Measurements from ENCODE around the gene ANKRD9. TPM values are rescaled to one million over a fixed set of nuclear protein-coding genes. Genes with fewer than 3 reads are reported as not detected.
A peak's percentile ranks its signal among the peaks of the same experiment; 100 is the strongest.

The ANKRD9 gene
- total and polyA plus RNA-seq, 3 experiments from 2014 or later, result 1.3 to 12.1 (median 10.1) TPM

GRCh38 chr14:102486513-102487203 lies 22.9 kb downstream of the ANKRD9 start:
- H3K27me3 ChIP-seq (ENCODE audit: insufficient read depth, low read length, poor library complexity, severe bottlenecking), result no peaks in the 10 kb centered on the region
- Mint-ChIP-seq H3K27ac (peak overlapping the region in 2 of 8 donors; percentile 21 to 65), H3K36me3 (peaks cover 6 to 15% (median 10%) of the 10 kb centered on the region in 3 donors), H3K27me3 (peaks cover 0 to 3% of the 10 kb centered on the region in 2 donors), H3K9me3 (peaks cover 0 to 8% (median 0%) of the 10 kb centered on the region in 5 donors), H3K4me3 (no peak overlapping the region), H3K4me1 (no peaks in the 10 kb centered on the region)
- no peaks in the 10 kb centered on the region for H3K4me1 ChIP-seq (ENCODE audit: insufficient read depth, low read length)
- CTCF ChIA-PET, result interaction anchor here (1.4 kb wide), 1 partner anchor 15 kb away, joined by 3 read pairs; no protein-coding TSS in a partner anchor
- no peaks in the 10 kb centered on the region for H3K9me3 ChIP-seq (ENCODE audit: low read length)
- no peak overlapping the region for H3K4me3 ChIP-seq (ENCODE audit: low read length)
- no peak overlapping the region for H3K27ac ChIP-seq (ENCODE audit: low read depth, low read length)
- POLR2A ChIA-PET, result no interaction called here
- DNase-seq, result no peak
- H3K36me3 ChIP-seq (ENCODE audit: insufficient read depth, low read length), result no peaks in the 10 kb centered on the region

- Mint-ChIP-seq H3K4me3 (no peak overlapping the region), H3K9me3 (peaks cover 0 to 8% (median 0%) of the 10 kb centered on the region in 5 donors), H3K27ac (peak overlapping the region in 2 of 8 donors; percentile 21 to 50), H3K27me3 (peaks cover 0 to 3% of the 10 kb centered on the region in 2 donors), H3K4me1 (no peaks in the 10 kb centered on the region), H3K36me3 (peaks cover 6 to 17% (median 11%) of the 10 kb centered on the region in 3 donors)
- POLR2A ChIA-PET, result no interaction called here
- CTCF ChIA-PET, result interaction anchor here (1.7 kb wide), 1 partner anchor 39 kb away, joined by 4 read pairs; no protein-coding TSS in a partner anchor
- Histone ChIP-seq H3K9me3 (ENCODE audit: low read length) (no peaks in the 10 kb centered on the region), H3K27ac (ENCODE audit: low read depth, low read length) (no peak overlapping the region), H3K27me3 (ENCODE audit: insufficient read depth, low read length, poor library complexity, severe bottlenecking) (no peaks in the 10 kb centered on the region), H3K36me3 (ENCODE audit: insufficient read depth, low read length) (no peaks in the 10 kb centered on the region), H3K4me3 (ENCODE audit: low read length) (no peak overlapping the region), H3K4me1 (ENCODE audit: insufficient read depth, low read length) (no peaks in the 10 kb centered on the region)
- DNase-seq, result no peak
These were observed 23.7 kb downstream of the ANKRD9 start for GRCh38 chr14:102485693-102486512.

- H3K4me3 Mint-ChIP-seq, result no peak overlapping the region
- Histone ChIP-seq H3K4me1 (ENCODE audit: insufficient read depth, low read length) (no peaks in the 10 kb centered on the region), H3K36me3 (ENCODE audit: insufficient read depth, low read length) (no peaks in the 10 kb centered on the region), H3K9me3 (ENCODE audit: low read length) (no peaks in the 10 kb centered on the region), H3K27ac (ENCODE audit: low read depth, low read length) (no peak overlapping the region), H3K4me3 (ENCODE audit: low read length) (no peak overlapping the region), H3K27me3 (ENCODE audit: insufficient read depth, low read length, poor library complexity, severe bottlenecking) (no peaks in the 10 kb centered on the region)
- DNase-seq, result no peak
- H3K27me3 Mint-ChIP-seq, result peaks cover 0 to 3% of the 10 kb centered on the region in 2 donors
- peaks cover 5 to 7% (median 7%) of the 10 kb centered on the region in 3 donors for H3K4me1 Mint-ChIP-seq
- no peak overlapping the region for H3K27ac Mint-ChIP-seq
- ChIA-PET POLR2A (no interaction called here), CTCF (interaction anchor here (1.7 kb wide), 1 partner anchor 41 kb away, joined by 4 read pairs; no protein-coding TSS in a partner anchor)
- H3K9me3 Mint-ChIP-seq, result peaks cover 0 to 8% (median 0%) of the 10 kb centered on the region in 5 donors
- H3K36me3 Mint-ChIP-seq, result peaks cover 9 to 17% (median 13%) of the 10 kb centered on the region in 3 donors
These were observed 25.3 kb downstream of the ANKRD9 start for GRCh38 chr14:102484316-102484715.

GRCh38 chr14:102481791-102482238 lies 27.8 kb downstream of the ANKRD9 start:
- Mint-ChIP-seq H3K4me3 (no peak overlapping the region), H3K27me3 (peaks cover 0 to 1% of the 10 kb centered on the region in 2 donors), H3K4me1 (peaks cover 5 to 12% (median 7%) of the 10 kb centered on the region in 3 donors), H3K9me3 (peaks cover 0 to 8% (median 0%) of the 10 kb centered on the region in 5 donors), H3K27ac (no peak overlapping the region), H3K36me3 (peaks cover 9 to 17% (median 13%) of the 10 kb centered on the region in 3 donors)
- Histone ChIP-seq H3K4me3 (ENCODE audit: low read length) (no peak overlapping the region), H3K4me1 (ENCODE audit: insufficient read depth, low read length) (no peaks in the 10 kb centered on the region), H3K27ac (ENCODE audit: low read depth, low read length) (no peak overlapping the region), H3K9me3 (ENCODE audit: low read length) (no peaks in the 10 kb centered on the region), H3K36me3 (ENCODE audit: insufficient read depth, low read length) (no peaks in the 10 kb centered on the region), H3K27me3 (ENCODE audit: insufficient read depth, low read length, poor library complexity, severe bottlenecking) (no peaks in the 10 kb centered on the region)
- DNase-seq, result no peak
- CTCF ChIA-PET, result no interaction called here
- POLR2A ChIA-PET, result no interaction called here

- Mint-ChIP-seq H3K4me1 (peaks cover 5 to 12% (median 7%) of the 10 kb centered on the region in 3 donors), H3K27me3 (no peaks in the 10 kb centered on the region), H3K4me3 (no peak overlapping the region), H3K9me3 (peaks cover 0 to 8% (median 0%) of the 10 kb centered on the region in 5 donors), H3K27ac (no peak overlapping the region), H3K36me3 (peaks cover 9 to 17% (median 13%) of the 10 kb centered on the region in 3 donors)
- no peaks in the 10 kb centered on the region for H3K36me3 ChIP-seq (ENCODE audit: insufficient read depth, low read length)
- H3K4me3 ChIP-seq (ENCODE audit: low read length), result no peak overlapping the region
- H3K27ac ChIP-seq (ENCODE audit: low read depth, low read length), result no peak overlapping the region
- H3K9me3 ChIP-seq (ENCODE audit: low read length), result no peaks in the 10 kb centered on the region
- ChIA-PET CTCF (no interaction called here), POLR2A (no interaction called here)
- no peak for DNase-seq
- no peaks in the 10 kb centered on the region for H3K27me3 ChIP-seq (ENCODE audit: insufficient read depth, low read length, poor library complexity, severe bottlenecking)
- H3K4me1 ChIP-seq (ENCODE audit: insufficient read depth, low read length), result no peaks in the 10 kb centered on the region
These were observed 28.2 kb downstream of the ANKRD9 start for GRCh38 chr14:102481371-102481770.

- DNase-seq, result no peak
- H3K36me3 ChIP-seq (ENCODE audit: insufficient read depth, low read length), result no peaks in the 10 kb centered on the region
- peaks cover 9 to 13% (median 10%) of the 10 kb centered on the region in 3 donors for H3K36me3 Mint-ChIP-seq
- ChIA-PET POLR2A (no interaction called here), CTCF (interaction anchor here (1.0 kb wide), 1 partner anchor 215 kb away, joined by 3 read pairs; no protein-coding TSS in a partner anchor)
- peak overlapping the region in 1 of 7 donors; percentile 32 for H3K4me3 Mint-ChIP-seq
- peaks cover 0 to 8% (median 0%) of the 10 kb centered on the region in 5 donors for H3K9me3 Mint-ChIP-seq
- peak overlapping the region in 2 of 8 donors; percentile 37 to 52 for H3K27ac Mint-ChIP-seq
- no peaks in the 10 kb centered on the region for H3K4me1 ChIP-seq (ENCODE audit: insufficient read depth, low read length)
- no peaks in the 10 kb centered on the region for H3K27me3 Mint-ChIP-seq
- H3K27me3 ChIP-seq (ENCODE audit: insufficient read depth, low read length, poor library complexity, severe bottlenecking), result no peaks in the 10 kb centered on the region
- H3K4me3 ChIP-seq (ENCODE audit: low read length), result no peak overlapping the region
- H3K27ac ChIP-seq (ENCODE audit: low read depth, low read length), result no peak overlapping the region
- H3K9me3 ChIP-seq (ENCODE audit: low read length), result no peaks in the 10 kb centered on the region
- peaks cover 5 to 12% (median 7%) of the 10 kb centered on the region in 3 donors for H3K4me1 Mint-ChIP-seq
These were observed 29.8 kb downstream of the ANKRD9 start for GRCh38 chr14:102479777-102480176.

- no peak for DNase-seq
- H3K27me3 ChIP-seq (ENCODE audit: insufficient read depth, low read length, poor library complexity, severe bottlenecking), result no peaks in the 10 kb centered on the region
- Mint-ChIP-seq H3K9me3 (peaks cover 0 to 8% (median 0%) of the 10 kb centered on the region in 5 donors), H3K4me1 (peaks cover 5 to 12% (median 7%) of the 10 kb centered on the region in 3 donors), H3K27ac (no peak overlapping the region), H3K36me3 (peaks cover 7 to 13% (median 10%) of the 10 kb centered on the region in 3 donors), H3K4me3 (peak overlapping the region in 1 of 7 donors; percentile 8), H3K27me3 (no peaks in the 10 kb centered on the region)
- no peak overlapping the region for H3K27ac ChIP-seq (ENCODE audit: low read depth, low read length)
- ChIA-PET CTCF (no interaction called here), POLR2A (no interaction called here)
- H3K4me3 ChIP-seq (ENCODE audit: low read length), result no peak overlapping the region
- H3K36me3 ChIP-seq (ENCODE audit: insufficient read depth, low read length), result no peaks in the 10 kb centered on the region
- H3K9me3 ChIP-seq (ENCODE audit: low read length), result no peaks in the 10 kb centered on the region
- H3K4me1 ChIP-seq (ENCODE audit: insufficient read depth, low read length), result no peaks in the 10 kb centered on the region
These were observed 30.5 kb downstream of the ANKRD9 start for GRCh38 chr14:102479107-102479506.

GRCh38 chr14:102474934-102475333 lies 34.6 kb downstream of the ANKRD9 start:
- Histone ChIP-seq H3K27me3 (ENCODE audit: insufficient read depth, low read length, poor library complexity, severe bottlenecking) (no peaks in the 10 kb centered on the region), H3K27ac (ENCODE audit: low read depth, low read length) (no peak overlapping the region), H3K9me3 (ENCODE audit: low read length) (no peaks in the 10 kb centered on the region), H3K4me3 (ENCODE audit: low read length) (no peak overlapping the region), H3K4me1 (ENCODE audit: insufficient read depth, low read length) (no peaks in the 10 kb centered on the region), H3K36me3 (ENCODE audit: insufficient read depth, low read length) (no peaks in the 10 kb centered on the region)
- DNase-seq, result no peak
- Mint-ChIP-seq H3K36me3 (peaks cover 1 to 10% (median 7%) of the 10 kb centered on the region in 3 donors), H3K4me1 (peaks cover 8 to 19% (median 12%) of the 10 kb centered on the region in 3 donors), H3K9me3 (no peaks in the 10 kb centered on the region), H3K4me3 (no peak overlapping the region), H3K27me3 (no peaks in the 10 kb centered on the region), H3K27ac (no peak overlapping the region)
- POLR2A ChIA-PET, result no interaction called here
- CTCF ChIA-PET, result no interaction called here
